Sciatic nerve (tissue), 2 donors: ENCODE measurements around the gene PSME2. TPM values are rescaled to one million over a fixed set of nuclear protein-coding genes. Genes with fewer than 3 reads are reported as not detected.
"Not testable (repeated sequence)": the region's sequence is repeated elsewhere in the genome, so short reads cannot be mapped to it uniquely, and the experiment has no call there.

Experiments used
- ATAC-seq: fragments of 200-7000 bp; cut with Tn5 transposase; one replicate; pipeline ENCODE4 v1.9.1; 2020; ENCODE audit warnings: mild to moderate bottlenecking, moderate library complexity
- DNase-seq: peaks from one replicate; pipeline ENCODE4 v3.0.0-alpha.2; 2020; ENCODE audit warnings: low spot score
- intact Hi-C: fragments of 100-400 bp; cut with DNase I; formaldehyde crosslinking; loops from one replicate; pipeline ENCODE4 v1.14.2; 2022
- total RNA-seq: library from RNA; stranded (reverse); fragmentation: NEBNext Ultra II Directional; extraction: Animal tissue kit (Norgen Biotek cat#: 25700); gene quantifications from one replicate; pipeline ENCODE4 v1.2.1, GENCODE V29; 2021
- donor health status: DM: no; HTN: no; CAD: no.
- donor health status: DM: no; HTN: no; CAD: no.

Gene PSME2
- total RNA-seq, 1 donor from 2014 or later: 77.7 TPM

DNA sequence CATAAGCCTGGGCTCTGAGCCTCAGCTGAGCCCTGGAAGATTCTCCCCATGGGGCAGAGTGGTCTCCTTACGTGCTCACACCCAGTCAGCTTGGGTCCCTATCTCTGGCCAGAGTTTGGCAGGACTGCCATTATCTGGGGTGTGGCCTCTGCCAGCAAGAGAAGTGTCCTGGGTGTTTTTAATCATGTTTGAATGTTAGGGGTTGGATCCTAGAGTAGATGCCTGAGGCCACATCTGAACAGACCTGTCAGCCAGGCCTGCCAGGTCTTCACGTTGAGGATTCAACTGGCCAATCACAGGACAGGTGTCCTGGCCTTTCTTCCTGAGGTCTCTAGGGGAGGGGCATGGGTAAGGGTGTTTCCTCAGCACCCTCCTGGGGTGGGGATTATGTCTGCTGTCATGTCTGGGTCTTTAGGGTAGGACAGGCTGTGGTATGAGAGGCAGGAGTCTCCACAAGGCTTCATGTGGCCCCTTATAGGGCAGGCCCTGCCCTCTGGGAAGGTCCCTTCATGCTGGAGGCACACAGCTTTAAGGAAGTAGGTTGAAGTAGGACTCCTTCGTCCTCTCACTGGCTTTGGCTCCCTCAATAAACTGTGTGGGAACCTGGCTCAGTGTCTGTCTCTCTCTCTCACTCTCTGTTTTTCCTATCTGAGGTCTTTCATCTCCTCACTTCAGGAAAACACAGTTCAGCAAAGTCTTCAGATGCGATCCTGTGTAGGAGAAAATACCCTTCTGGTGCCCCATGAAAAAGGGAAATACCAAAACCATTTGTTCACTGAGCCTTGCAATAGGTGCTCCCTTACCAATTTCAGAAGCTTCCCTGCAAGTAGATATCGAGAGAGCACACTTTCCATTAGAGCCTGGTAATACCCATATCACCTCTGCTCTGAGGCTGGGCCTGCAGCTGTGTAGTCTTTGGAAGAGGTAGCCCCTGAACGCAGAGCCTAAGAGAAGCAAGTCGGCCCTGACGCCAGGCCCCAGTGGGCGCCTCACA is 22.7 kb downstream of the PSME2 start:
- ATAC-seq (no peak), DNase-seq (no peak)
- intact Hi-C loops: no loop called here

DNA sequence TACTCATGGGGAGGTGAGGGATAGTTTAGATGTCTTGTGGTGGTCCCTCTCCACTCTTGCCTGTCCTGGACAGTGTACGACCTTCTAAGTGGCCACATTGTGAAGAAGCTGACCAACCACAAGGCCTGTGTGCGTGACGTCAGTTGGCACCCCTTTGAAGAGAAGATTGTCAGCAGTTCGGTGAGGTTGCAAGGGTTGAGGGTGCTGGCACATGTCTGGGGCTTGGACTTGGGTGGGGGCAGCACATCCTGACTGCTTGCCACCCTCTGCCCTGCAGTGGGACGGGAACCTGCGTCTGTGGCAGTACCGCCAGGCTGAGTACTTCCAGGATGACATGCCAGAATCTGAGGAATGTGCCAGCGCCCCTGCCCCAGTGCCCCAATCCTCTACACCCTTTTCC is 23.5 kb downstream of the PSME2 start:
- ATAC-seq (no peak), DNase-seq (no peak)
- intact Hi-C loops: no loop called here

DNA sequence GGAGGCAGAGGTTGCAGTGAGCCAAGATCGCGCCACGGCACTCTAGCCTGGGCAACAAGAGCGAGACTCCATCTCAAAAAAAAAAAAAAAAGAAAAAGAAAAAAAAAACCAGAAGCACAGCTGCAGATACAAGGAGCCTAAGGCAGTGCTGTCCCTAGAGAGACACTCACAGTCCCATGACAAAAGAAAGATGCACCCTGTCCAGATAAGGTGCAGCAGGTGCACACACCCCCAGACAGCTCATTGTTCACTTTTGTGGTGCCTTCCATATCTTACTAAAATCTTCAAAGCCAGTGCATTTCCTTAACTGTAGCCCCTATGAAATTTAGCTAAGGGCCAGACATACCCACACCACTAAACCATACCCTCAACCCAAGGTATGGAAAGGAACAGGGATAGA is 24.0 kb downstream of the PSME2 start:
- ATAC-seq: no peak
- intact Hi-C loops: no loop called here
- DNase-seq: no peak

DNA sequence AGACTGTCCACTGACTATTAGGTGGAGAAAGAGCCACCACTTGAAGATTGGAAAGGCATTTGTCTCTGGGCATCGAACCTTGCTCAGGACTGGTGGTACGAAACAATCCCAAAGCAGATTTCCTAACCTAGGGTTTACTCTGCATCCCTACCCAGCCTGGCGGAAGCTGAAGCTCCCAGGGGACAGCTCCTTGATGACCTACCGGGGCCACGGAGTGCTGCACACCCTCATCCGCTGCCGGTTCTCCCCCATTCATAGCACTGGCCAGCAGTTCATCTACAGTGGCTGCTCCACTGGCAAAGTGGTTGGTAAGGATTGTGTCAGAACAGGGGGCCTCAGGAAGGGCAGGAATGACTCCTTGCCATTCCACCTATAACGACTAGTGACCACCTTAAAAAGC is 25.2 kb downstream of the PSME2 start:
- ATAC-seq: no peak
- no peak for DNase-seq
- intact Hi-C loops: no loop called here

DNA sequence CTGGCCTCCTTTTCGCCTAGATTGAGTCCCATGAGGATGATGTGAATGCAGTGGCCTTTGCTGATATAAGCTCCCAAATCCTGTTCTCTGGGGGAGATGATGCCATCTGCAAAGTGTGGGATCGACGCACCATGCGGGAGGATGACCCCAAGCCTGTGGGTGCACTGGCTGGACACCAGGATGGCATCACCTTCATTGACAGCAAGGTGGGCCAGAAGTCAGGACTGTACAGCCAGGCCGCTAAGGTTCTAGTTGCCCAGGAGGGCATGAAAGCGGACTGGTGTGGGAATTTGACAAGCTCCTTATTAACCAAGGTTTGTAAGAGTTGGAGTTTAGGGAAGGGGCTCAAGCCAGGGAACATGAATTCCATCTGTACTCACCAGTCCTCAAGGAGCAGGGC is 26.7 kb downstream of the PSME2 start:
- intact Hi-C loops: no loop called here
- DNase-seq (no peak), ATAC-seq (no peak)

DNA sequence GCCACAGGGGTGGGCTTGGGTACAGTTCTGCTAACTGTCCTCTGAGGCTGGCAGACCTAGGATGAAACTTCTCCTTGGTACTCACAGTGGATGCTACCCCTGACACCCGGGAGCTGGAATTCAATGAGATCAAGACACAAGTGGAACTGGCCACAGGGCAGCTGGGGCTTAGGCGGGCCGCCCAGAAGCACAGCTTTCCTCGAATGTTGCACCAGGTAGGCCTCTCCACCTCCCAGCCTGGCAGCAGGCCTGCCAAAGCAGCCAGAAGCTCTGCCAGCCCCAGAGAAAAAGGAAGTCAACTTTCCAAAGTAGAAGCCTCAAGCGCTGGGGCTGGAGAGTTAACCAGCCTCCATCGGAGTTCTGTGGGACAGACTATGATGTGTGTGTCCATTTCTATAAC is 29.2 kb downstream of the PSME2 start:
- ATAC-seq: no peak
- intact Hi-C loops: no loop called here
- no peak for DNase-seq

DNA sequence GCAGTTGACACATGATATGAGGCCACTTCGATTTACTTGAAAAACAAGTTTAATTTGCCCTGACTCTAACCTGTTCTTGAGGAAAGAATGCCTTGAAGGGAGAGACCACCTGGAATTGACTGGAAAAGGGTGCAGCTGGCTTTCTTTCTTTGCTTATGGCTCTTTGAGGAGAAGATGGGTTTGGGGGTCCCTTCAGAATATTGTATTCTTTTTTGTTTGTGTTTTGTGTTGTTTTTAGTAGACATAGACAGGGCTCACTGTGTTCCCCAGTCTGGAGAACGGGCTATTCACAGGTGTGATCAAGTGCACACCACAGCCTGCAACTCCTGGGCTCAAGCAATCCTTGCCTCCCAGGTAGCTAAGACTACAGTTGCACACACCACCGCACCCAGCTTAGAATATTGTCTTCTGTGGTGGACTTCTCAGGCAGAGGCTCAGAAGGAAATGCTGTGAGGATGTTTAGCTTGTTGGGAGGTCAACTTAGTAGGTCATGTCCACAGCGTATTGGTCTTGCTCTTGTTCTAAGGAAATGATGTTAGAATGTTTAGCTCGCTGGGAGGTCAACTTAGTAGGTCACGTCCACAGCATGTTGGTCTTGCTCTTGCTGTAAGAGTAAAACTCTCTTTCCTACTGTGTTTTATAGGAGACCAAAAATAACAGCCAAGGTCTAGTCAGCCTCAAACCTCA is 30.1 kb downstream of the PSME2 start:
- no peak for ATAC-seq
- intact Hi-C loops: no loop called here

DNA sequence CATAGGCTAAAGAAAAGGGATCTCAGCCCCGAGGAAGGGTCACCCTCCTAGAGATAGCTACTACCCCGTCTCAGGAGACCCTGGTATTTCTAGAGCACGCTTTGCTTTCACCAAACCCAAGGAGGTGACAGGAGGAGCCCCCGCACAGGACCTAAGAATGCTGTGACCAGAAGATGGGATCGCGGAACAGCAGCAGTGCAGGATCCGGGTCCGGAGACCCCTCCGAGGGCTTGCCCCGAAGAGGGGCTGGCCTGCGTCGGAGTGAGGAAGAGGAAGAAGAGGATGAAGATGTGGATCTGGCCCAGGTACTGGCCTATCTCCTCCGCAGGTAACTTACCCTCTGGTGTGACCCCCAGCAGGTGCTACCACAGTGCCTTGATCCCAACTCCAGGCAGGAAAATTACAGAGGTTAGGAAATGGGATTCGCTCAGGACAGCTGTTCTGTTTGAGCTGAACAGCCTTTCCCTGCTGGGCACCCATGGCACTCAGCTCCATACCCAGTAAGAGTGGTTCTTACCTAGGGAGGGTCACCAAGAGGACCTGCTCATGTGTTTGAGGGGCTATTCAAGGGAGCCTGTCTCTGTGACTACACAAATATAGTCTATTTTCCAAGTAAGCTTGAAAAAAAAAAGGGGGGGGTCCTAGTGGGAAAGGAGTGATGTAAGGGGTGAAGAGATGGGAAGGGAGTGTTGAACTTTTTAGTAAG is 30.8 kb downstream of the PSME2 start:
- ATAC-seq: no peak
- intact Hi-C loops: no loop called here
- no peak for DNase-seq

More for the DNA sequence above, 30.1 kb downstream of the PSME2 start:
- DNase-seq: no peak

DNA sequence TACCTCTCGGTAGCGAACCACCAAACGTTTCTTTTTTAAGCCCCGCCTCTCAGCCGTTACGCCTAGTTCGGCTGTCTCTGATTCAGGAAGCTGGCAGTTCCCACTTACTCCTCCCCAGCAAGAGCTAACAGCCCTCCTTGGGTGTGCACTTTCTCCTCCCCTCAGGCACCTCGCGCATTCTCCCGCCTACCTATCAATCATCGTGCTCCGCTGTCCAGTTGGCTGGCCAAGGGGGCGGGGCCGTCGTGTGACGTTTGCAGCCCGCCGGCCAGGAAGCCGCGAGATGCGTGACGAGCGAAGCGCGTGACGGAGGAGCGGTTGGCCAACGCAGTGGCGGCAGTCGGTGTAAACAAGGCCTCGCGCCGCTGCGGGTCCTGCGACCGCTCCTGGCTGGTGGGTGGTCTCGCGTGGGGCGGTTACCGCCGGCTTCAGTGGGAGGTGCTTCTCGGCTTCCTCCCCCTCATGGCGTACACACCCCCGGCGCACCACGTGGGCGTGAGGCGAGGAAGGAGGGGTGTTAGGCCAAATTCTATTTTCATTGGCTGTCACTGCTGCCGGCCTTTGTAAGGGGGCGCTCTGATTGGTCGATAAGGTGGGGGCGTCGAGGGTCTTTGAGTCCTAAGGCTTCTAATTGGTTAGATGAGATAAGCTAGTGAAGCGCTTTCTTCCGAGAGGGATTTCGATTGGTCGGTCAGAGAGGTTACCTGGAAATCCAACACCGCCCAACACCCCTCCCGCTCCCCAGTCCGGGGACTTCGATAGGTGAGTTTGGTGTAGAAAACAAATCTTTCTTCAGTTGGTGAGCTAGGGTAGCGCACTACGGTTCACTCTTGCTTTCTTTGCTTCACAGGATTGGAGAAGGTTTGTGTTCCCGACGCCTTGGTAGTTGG is 31.6 kb downstream of the PSME2 start, which contains the start of the genes DCAF11 and NRL:
TSS of gene DCAF11 (plus strand) at position 246 of the 890 bp plus-strand sequence. CDS start 818 bp downstream, outside the sequence.
TSS of gene NRL (minus strand) at position 418 of the 890 bp plus-strand sequence. CDS start 32,101 bp downstream, outside the sequence.
- peak; percentile 99 for DNase-seq
- intact Hi-C loops: no loop called here
- peak; percentile 97 for ATAC-seq

DNA sequence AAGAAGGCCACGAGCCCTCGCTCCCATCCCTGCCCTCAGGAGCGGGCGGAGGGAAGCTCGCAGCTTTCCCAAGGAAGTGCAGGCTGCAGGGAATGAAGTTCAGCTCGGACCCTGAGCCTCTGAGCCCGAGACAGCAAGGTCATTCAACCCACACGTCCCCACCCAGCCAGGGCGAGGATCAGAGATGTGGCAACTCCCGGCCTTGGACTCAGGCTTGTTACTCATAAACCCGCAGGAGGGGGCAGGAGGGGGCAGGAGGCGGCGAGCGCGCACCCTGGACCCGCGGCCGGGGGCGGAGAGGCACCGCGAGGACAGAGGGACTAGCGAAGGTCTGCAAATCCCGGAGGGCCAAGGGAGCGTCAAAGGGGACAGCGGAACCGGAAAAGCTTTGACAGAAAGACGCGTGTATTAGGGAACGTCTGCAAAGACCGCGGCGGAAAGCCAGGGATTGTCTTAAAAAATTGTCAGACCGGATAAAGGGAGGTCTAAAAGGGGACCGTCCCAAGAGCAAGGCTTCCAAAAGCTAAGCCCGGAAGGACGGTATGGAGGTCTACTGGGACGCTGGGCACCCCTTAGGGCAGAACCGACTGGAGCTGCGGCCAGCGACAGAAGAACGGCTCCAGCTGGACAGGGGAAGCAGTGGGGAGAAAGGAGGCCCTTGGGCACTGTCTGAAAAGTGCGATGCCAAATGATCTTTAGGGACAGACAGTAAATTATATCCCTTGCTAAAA is 32.4 kb downstream of the PSME2 start:
- peak; percentile 89 for DNase-seq
- peak; percentile 59 for ATAC-seq
- intact Hi-C loops: no loop called here

DNA sequence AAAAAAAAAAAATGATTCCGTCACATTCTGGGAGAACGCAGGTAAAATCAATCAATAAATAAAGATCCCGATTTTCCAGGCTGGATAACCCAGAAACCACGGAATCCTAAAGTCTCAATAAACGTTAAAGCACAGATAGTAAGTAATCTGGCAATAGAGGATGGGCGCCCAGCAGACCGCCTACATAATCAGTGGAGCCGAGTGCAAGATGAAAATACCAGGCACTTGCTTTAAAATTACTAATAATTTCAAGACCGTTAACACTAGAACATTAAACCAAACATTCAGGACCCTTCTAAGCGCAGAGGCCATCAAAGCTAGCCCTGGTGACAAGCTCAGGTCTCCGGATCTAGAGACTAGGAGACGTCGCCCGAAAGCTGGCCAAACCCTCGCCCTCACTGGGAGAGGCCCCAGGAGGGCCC is 33.0 kb downstream of the PSME2 start:
- no peak for ATAC-seq
- intact Hi-C loops: no loop called here
- no peak for DNase-seq

DNA sequence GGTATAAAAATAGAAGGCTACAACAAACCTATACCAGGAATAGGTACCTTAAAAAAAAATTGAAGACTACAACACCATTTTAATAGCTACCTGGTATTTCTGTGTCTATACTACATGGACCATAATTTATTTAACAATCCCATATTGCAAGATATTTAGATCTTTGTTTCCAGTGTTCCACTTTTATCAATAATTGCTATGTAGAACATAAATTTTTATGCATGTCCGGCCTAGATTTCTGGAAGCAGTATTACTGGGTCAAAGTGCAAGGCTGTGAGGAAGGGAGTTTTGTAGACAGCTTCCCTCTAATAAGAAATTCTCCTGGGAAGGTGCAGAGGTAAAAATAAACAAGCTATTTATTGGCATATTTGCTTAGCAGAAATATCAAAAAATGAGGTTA is 35.9 kb downstream of the PSME2 start:
- DNase-seq (no peak), ATAC-seq (no peak)
- intact Hi-C loops: no loop called here

DNA sequence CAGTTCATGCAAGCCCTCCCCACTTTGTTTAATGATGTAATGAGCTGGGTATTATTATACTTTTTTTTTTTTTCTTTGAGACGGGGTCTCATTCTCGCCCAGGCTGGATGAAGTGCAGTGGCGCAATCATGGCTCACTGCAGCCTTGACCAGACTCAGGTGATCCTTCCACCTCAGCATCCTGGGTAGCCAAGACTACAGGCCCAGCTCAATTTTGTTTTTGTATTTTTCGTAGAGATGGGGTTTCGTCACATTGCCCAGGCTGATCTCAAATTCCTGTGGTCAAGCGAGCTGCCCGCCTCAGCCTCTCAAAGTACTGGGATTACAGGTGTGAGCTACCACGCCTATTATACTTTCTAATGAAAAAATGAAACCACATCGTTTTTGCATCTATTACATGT is 36.4 kb downstream of the PSME2 start:
- ATAC-seq (no peak), DNase-seq (no peak)
- intact Hi-C loops: no loop called here

DNA sequence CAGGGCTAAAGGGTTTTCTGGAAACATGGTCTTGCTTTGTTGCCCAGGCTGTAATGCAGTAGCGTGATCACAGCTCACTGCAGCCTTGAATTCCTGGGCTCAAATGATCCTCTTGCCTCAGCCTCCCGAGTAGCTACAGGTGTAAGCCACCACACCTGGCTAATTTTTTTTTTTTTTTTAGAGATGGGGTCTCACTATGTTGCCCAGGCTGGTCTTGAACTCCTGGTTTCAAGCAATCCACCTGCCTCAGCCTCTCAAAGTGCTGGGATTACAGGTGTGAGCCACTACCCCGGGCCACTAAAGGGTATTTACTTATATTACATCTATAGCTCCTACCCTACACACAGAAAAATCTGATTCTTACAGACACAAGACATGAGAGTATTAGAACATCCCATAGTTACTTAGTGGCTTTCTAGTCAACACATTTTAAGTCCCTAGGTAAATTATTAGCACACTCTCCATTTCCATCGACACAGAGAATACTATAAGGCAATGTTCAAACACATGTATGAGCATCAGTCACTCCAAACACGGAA is 38.0 kb downstream of the PSME2 start:
- intact Hi-C loops: no loop called here
- ATAC-seq (no peak), DNase-seq (no peak)

DNA sequence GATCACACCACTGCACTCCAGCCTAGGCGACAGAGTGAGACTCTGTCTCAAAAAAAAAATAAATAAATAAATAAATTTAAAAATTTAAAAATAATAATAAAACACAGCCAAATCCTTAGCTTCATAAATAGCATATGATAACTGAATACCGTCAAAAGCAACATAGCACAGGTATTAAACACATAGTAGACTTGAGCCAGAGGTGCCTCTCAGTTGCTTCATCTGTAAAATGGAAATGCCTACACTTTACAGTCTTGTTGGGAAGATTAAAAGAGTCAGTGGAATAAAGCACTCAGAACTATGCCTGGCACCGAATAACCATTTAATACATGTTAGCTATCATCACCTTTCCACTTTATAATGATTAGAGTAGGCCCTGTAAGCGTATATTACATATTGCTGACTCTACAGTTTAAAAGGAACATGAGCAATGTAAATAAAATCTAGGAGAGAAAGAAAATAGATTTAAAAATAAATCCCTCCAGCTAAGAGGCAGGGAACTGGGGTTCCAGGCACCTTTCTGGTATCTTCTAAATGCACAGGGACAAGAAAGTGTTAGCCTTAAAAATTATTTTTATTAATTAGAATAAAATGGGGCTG is 39.6 kb downstream of the PSME2 start:
- ATAC-seq (no peak), DNase-seq (no peak)
- intact Hi-C loops: no loop called here

DNA sequence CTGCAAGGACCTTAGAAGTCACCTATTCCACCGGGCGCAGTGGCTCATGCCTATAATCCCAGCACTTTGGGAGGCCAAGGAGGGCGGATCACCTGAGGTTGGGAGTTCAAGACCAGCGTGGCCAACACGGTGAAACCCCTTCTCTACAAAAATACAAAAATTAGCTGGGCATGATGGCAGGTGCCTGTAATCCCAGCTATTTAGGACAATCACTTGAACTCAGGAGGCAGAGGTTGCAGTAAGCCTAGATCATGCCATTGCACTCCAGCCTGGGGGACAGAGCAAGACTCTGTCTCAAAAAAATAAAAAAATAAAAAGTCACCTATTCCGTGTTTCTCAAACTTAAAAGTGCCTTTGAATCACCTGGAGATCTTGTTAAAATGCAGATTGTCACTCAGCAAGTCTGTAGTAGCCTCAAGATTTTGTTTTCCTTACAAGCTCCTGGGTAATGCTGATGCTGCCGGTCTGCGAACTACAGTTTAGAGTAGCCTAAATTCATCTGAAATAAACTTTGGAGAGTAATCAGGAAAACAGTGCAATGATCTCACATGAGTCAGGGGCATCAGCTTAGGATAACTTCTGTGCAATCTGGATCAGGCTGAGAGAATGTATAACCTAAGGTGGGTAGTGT is 40.7 kb downstream of the PSME2 start:
- DNase-seq, ATAC-seq, intact Hi-C loops: not testable (repeated sequence)

DNA sequence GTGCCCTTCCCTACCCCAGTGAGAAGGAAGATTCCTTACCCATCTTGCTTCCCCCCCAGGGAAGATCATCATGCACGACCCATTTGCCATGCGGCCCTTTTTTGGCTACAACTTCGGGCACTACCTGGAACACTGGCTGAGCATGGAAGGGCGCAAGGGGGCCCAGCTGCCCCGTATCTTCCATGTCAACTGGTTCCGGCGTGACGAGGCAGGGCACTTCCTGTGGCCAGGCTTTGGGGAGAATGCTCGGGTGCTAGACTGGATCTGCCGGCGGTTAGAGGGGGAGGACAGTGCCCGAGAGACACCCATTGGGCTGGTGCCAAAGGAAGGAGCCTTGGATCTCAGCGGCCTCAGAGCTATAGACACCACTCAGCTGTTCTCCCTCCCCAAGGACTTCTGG is 43.0 kb downstream of the PSME2 start:
- ATAC-seq (no peak), DNase-seq (no peak)
- intact Hi-C loops: no loop called here
